Tibial artery (tissue), 4 donors: ENCODE results near the gene NOS1.
"Not testable (repeated sequence)": the region's sequence is repeated elsewhere in the genome, so short reads cannot be mapped to it uniquely, and the experiment has no call there.

ENCODE experiments used
- DNase-seq, 2 donors: peaks; one replicate each; pipeline ENCODE4 v3.0.0-alpha.2; 2019
- H3K27ac ChIP-seq, 2 donors: fragments of 200-600 bp; sonication (generic) in 1 of 2; 1 replicate in 1 of 2; 2 replicates in 1 of 2; pipeline ENCODE4 v1.5.1; 2018 to 2019; ENCODE audit warnings: mild to moderate bottlenecking in 1 of 2
- H3K27me3 ChIP-seq, 2 donors: fragments of 200-600 bp; sonication (generic) in 1 of 2; one replicate each; pipeline versions ENCODE4 v1.5.1 to v1.6.0; 2016 to 2019
- H3K36me3 ChIP-seq, 3 donors: fragments of 200-600 bp; sonication (generic) in 2 of 3; one replicate each; pipeline ENCODE4 v1.5.1; 2016 to 2019; ENCODE audit warnings: mild to moderate bottlenecking in 2 of 3
- H3K4me1 ChIP-seq, 4 donors: fragments of 200-600 bp; sonication (generic) in 2 of 4; 1 replicate in 3 of 4; 2 replicates in 1 of 4; pipeline ENCODE4 v1.5.1; 2016 to 2019
- H3K4me3 ChIP-seq, 2 donors: fragments of 200-600 bp; sonication (generic) in 1 of 2; 1 replicate in 1 of 2; 2 replicates in 1 of 2; pipeline ENCODE4 v1.5.1; 2018 to 2019; ENCODE audit warnings: mild to moderate bottlenecking in 2 of 2
- H3K9me3 ChIP-seq, 3 donors: fragments of 200-600 bp; sonication (generic) in 1 of 3; one replicate each; pipeline ENCODE4 v1.5.1; 2016 to 2019
- intact Hi-C: fragments of 100-400 bp; cut with DNase I; formaldehyde crosslinking; loops from one replicate; pipeline ENCODE4 v1.15.0; 2023; ENCODE audit warnings: low total_unique reads
- TF ChIP-seq, protein P1 (sequence below), 2 experiments: fragments of 200-600 bp in 1 of 2; fragments of 450-650 bp in 1 of 2; IDR thresholded peaks; one replicate each; pipeline ENCODE4 v1.5.1; 2017 to 2019; ENCODE audit warnings: antibody characterized with exemption in 2 of 2, mild to moderate bottlenecking in 1 of 2, moderate library complexity in 1 of 2

NOS1 gene

DNA sequence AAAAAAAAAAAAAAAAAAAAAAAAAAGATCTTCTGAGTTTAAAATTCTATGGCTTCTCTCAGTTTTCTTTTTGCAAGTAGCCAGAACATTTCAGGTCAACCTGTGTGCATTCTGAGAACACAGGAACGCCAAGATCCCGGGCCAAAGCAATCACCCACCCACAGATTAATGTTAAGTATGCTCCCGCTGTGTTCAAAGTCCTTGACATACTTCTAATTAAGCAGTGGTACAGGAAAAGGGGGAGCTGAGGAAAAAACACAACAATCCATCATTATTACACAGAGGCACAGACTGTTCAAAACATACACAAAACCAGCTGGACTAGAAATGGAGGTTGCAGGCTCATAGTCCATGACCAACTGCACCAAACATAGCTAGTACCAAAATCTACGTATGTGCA, 174.0 kb downstream of the NOS1 start:
- intact Hi-C loops, result no loop called here
- TF ChIP-seq, protein P1, sequence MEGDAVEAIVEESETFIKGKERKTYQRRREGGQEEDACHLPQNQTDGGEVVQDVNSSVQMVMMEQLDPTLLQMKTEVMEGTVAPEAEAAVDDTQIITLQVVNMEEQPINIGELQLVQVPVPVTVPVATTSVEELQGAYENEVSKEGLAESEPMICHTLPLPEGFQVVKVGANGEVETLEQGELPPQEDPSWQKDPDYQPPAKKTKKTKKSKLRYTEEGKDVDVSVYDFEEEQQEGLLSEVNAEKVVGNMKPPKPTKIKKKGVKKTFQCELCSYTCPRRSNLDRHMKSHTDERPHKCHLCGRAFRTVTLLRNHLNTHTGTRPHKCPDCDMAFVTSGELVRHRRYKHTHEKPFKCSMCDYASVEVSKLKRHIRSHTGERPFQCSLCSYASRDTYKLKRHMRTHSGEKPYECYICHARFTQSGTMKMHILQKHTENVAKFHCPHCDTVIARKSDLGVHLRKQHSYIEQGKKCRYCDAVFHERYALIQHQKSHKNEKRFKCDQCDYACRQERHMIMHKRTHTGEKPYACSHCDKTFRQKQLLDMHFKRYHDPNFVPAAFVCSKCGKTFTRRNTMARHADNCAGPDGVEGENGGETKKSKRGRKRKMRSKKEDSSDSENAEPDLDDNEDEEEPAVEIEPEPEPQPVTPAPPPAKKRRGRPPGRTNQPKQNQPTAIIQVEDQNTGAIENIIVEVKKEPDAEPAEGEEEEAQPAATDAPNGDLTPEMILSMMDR (IDR thresholded peaks at IDR 0.05), result no peak
- Histone ChIP-seq H3K4me1 (peaks cover 0 to 16% (median 9%) of the 10 kb centered on the region in 4 donors), H3K36me3 (peaks cover 32 to 49% (median 35%) of the 10 kb centered on the region in 3 donors), H3K9me3 (no peaks in the 10 kb centered on the region), H3K27me3 (no peaks in the 10 kb centered on the region), H3K4me3 (no peak overlapping the region), H3K27ac (no peak overlapping the region)
- no peak for DNase-seq

DNA sequence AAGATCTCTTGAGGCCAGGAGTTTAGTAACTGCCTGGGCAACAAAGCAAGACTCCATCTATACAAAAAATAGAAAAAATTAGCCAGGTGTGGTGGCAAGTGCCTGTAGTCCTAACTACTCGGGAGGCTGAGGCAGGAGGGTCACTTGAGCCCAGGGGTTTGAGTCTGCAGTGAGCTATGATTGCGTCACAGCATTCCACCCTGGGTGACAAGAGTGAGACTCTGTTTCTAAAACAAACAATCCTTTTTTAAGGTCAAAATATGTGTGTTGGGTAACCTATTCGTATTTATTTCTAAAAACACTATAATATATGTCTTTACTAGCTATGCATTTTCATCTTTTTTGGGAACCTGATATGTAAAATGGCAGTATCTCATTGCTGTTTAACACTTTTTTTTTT, 178.6 kb downstream of the NOS1 start:
- Histone ChIP-seq H3K4me3 (no peak overlapping the region), H3K4me1 (no peaks in the 10 kb centered on the region), H3K36me3 (peaks cover 51 to 91% (median 55%) of the 10 kb centered on the region in 3 donors), H3K9me3 (no peaks in the 10 kb centered on the region), H3K27ac (no peak overlapping the region), H3K27me3 (no peaks in the 10 kb centered on the region)
- TF ChIP-seq, protein P1 (IDR thresholded peaks at IDR 0.05), result no peak
- intact Hi-C loops, result no loop called here
- DNase-seq, result no peak

DNA sequence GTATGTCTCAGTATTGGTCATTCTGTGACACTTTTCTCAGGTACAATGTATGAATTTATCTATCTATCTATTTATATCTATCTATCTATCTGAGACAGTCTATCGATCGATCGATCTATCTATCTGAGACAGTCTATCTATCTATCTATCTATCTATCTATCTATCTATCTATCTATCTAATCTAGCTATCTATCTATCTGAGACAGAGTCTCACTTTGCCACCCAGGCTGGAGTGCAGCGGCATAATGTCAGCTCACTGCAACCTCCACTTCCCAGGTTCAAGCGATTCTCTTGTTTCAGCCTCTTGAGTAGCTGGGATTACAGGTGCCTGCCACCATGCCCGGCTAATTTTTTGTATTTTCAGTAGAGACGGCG, 180.0 kb downstream of the NOS1 start:
- intact Hi-C loops, H3K4me1 ChIP-seq, DNase-seq, H3K27me3 ChIP-seq, H3K9me3 ChIP-seq, H3K27ac ChIP-seq, H3K4me3 ChIP-seq: not testable (repeated sequence)
- H3K36me3 ChIP-seq, result peaks cover 55 to 91% (median 63%) of the 10 kb centered on the region in 3 donors

DNA sequence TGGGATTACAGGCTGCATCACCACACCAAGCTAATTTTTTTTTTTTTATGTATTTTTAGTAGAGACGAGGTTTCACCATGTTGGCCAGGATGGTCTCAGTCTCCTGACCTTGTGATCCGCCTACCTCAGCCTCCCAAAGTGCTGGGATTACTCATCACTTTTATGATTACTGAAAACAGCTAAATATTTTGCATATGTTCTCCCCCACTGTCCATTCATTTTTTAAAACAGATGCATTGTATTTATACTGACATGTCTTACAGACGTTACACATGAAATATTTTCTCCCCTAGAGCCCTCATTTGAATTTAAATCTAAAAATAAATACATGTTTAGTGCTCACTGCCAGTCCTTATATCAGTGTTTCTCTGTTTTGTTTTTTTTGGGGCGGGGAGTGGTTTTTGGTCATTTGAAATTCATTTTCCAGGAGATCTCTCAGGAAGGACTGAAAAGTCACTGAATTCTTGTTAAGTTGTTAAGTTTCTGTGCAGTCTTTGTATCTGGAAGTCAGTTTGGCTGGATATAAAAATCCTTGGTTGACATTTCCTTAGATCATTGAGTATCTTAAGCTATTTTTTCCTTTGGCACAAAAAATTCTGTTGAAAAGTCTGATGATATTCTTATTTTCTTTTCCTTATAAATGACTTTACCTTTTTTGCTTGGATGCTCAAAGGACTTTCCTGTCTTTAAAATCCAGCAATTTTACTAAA, 180.5 kb downstream of the NOS1 start:
- DNase-seq, result no peak
- Histone ChIP-seq H3K27ac (no peak overlapping the region), H3K9me3 (no peaks in the 10 kb centered on the region), H3K4me1 (no peaks in the 10 kb centered on the region), H3K36me3 (peaks cover 55 to 91% (median 64%) of the 10 kb centered on the region in 3 donors), H3K4me3 (no peak overlapping the region), H3K27me3 (no peaks in the 10 kb centered on the region)
- TF ChIP-seq, protein P1 (IDR thresholded peaks at IDR 0.05), result no peak
- intact Hi-C loops, result no loop called here

DNA sequence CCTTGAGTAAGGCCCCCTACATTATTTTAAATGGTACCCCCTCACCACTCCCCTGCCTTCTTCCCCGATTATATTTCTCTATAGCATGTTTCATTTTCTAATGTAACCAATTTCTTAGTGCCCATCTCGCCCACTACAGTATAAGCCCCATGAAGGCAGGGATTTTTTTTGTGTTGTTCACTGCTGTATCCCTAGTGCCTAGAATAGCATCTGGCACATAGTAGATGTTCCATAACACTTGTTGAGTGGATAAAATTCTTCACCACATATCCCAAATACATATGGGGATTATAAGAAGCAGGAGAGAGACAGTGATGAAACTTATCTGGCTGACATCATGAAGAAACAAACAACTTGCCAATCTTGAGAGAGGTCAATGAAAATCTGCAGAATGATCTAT, 182.7 kb downstream of the NOS1 start:
- Histone ChIP-seq H3K27me3 (no peaks in the 10 kb centered on the region), H3K9me3 (no peaks in the 10 kb centered on the region), H3K36me3 (peaks cover 58 to 94% (median 68%) of the 10 kb centered on the region in 3 donors), H3K4me1 (no peaks in the 10 kb centered on the region), H3K4me3 (no peak overlapping the region), H3K27ac (no peak overlapping the region)
- TF ChIP-seq, protein P1 (IDR thresholded peaks at IDR 0.05), result no peak
- intact Hi-C loops, result no loop called here
- DNase-seq, result no peak

DNA sequence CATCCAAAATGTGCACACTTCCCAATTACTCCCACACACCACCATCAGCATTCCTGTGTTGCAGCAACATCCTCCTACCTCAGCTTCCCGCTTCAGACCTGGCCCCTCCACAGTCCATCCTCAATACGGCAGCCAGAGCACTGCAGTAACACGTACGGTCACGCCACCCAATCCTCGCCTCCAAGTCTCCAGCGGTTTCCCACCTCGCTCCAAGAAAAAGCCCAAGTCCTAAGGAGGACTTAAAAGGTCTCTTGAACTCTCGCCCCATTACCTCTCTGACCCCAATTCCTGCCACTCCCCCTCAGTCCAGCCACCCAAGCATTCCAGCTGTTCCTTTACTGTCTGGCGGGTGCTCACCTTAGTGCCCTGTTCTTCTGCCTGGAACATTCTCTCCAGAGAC, 183.1 kb downstream of the NOS1 start:
- no peak for DNase-seq
- Histone ChIP-seq H3K9me3 (no peaks in the 10 kb centered on the region), H3K27me3 (no peaks in the 10 kb centered on the region), H3K27ac (no peak overlapping the region), H3K4me1 (no peaks in the 10 kb centered on the region), H3K4me3 (no peak overlapping the region), H3K36me3 (peaks cover 61 to 94% (median 68%) of the 10 kb centered on the region in 3 donors)
- intact Hi-C loops, result no loop called here
- TF ChIP-seq, protein P1 (IDR thresholded peaks at IDR 0.05), result no peak
